GM12878 (cell line): ENCODE measurements around the gene TULP4. TPM values are rescaled to one million over a fixed set of nuclear protein-coding genes. Genes with fewer than 3 reads are reported as not detected.

ENCODE experiments used
- ATAC-seq: fragments of 200-7000 bp; cut with Tn5 transposase; 3 replicates; pipeline ENCODE4 v1.9.1; 2020; ENCODE audit warnings: mild to moderate bottlenecking, moderate library complexity
- BruUV-seq: library from RNA; stranded (reverse); fragments of 400-500 nt; replicated peaks from 2 replicates; lab custom pipeline; 2021; lab: Mats Ljungman, UMichigan
- CTCF ChIA-PET: fragments of 300-600 bp; sonication (Branson Sonifier 250); formaldehyde crosslinking; extraction: SDS; loops from one replicate; lab custom pipeline; 2021; ENCODE audit warnings: inconsistent platforms; lab: Yijun Ruan, JAX
- POLR2A ChIA-PET: fragments of 350-600 bp; formaldehyde crosslinking; extraction: SDS; loops from one replicate; lab custom pipeline; 2021; ENCODE audit warnings: inconsistent platforms; lab: Charles Lee
- RAD21 ChIA-PET: fragments of 300-600 bp; sonication (Branson Sonifier 250); formaldehyde crosslinking; loops from one replicate; lab custom pipeline; 2023; ENCODE audit warnings: antibody characterized with exemption; ENCODE audit not compliant: unreplicated experiment; lab: Charles Lee
- SMC1A ChIA-PET: fragments of 300-600 bp; sonication (Branson Sonifier 250); formaldehyde crosslinking; loops from one replicate; lab custom pipeline; 2023; ENCODE audit not compliant: unreplicated experiment, uncharacterized antibody; lab: Charles Lee
- DNase-seq: peaks from one replicate; pipeline ENCODE4 v3.0.0-alpha.2; 2011; ENCODE audit warnings: low read depth, low spot score
- FAIRE-seq: peaks from 3 replicates; lab custom pipeline; 2011; peaks lifted over from hg19 to GRCh38; lab: Jason Lieb, UNC
- H2AFZ ChIP-seq: 2 replicates; pipeline ENCODE4 v1.6.0; 2011; ENCODE audit warnings: low read depth, low read length, control low read depth; ENCODE audit not compliant: control insufficient read depth
- H3K27ac ChIP-seq: 2 replicates; pipeline ENCODE4 v1.5.1; 2011; ENCODE audit warnings: control low read depth; ENCODE audit not compliant: control insufficient read depth, insufficient read depth
- H3K27me3 ChIP-seq, 2 experiments: replicated peaks in 1 of 2; 2 replicates each; pipeline versions ENCODE4 v1.6.0 to v1.6.1; 2011; ENCODE audit warnings: low read length in 1 of 2; ENCODE audit not compliant: control insufficient read depth in 2 of 2, insufficient read depth in 2 of 2
- H3K36me3 ChIP-seq, 2 experiments: 2 replicates each; pipeline ENCODE4 v1.5.1; 2011; ENCODE audit warnings: low read length in 1 of 2; ENCODE audit not compliant: control insufficient read depth in 2 of 2, insufficient read depth in 2 of 2
- H3K4me1 ChIP-seq: 2 replicates; pipeline ENCODE4 v1.6.1; 2011; ENCODE audit warnings: mild to moderate bottlenecking, low read length, moderate library complexity, mixed read lengths; ENCODE audit not compliant: control insufficient read depth, insufficient read depth
- H3K4me2 ChIP-seq: 2 replicates; pipeline ENCODE4 v1.6.0; 2011; ENCODE audit warnings: control low read depth; ENCODE audit not compliant: control insufficient read depth, insufficient read depth
- H3K4me3 ChIP-seq: fragments of 200-600 bp; sonication (generic); 2 replicates; pipeline ENCODE4 v1.5.1; 2016
- H3K79me2 ChIP-seq: 2 replicates; pipeline ENCODE4 v1.6.0; 2011; ENCODE audit warnings: low read length; ENCODE audit not compliant: control insufficient read depth, insufficient read depth
- H3K9ac ChIP-seq: 2 replicates; pipeline ENCODE4 v1.8.0; 2011; ENCODE audit warnings: low read length, control low read depth, mixed read lengths; ENCODE audit not compliant: control insufficient read depth, insufficient read depth
- H3K9me3 ChIP-seq: replicated peaks from 3 replicates; pipeline ENCODE4 v1.5.1; 2011; ENCODE audit warnings: mild to moderate bottlenecking, low read length; ENCODE audit not compliant: control insufficient read depth, insufficient read depth
- H4K20me1 ChIP-seq: 2 replicates; pipeline ENCODE4 v1.6.0; 2011; ENCODE audit not compliant: control insufficient read depth, insufficient read depth
- CEBPZ ChIP-seq: fragments of 150-350 bp; IDR thresholded peaks from 2 replicates; pipeline ENCODE4 v1.6.1; 2016; ENCODE audit warnings: low read depth, low read length
- E4F1 ChIP-seq: fragments of 450-650 bp; IDR thresholded peaks from 2 replicates; pipeline ENCODE4 v1.6.1; 2018; ENCODE audit warnings: borderline replicate concordance, mild to moderate bottlenecking; ENCODE audit not compliant: partially characterized antibody
- IRF4 ChIP-seq: IDR thresholded peaks from 2 replicates; pipeline ENCODE4 v1.6.1; 2011; ENCODE audit warnings: low read depth, low read length
- MAX ChIP-seq: IDR thresholded peaks from 2 replicates; pipeline ENCODE4 v1.6.1; 2012; ENCODE audit warnings: low read depth, low read length, improper control_type of control experiment
- NR2C2 ChIP-seq: IDR thresholded peaks from 2 replicates; pipeline ENCODE4 v1.6.1; 2011; ENCODE audit warnings: borderline replicate concordance, low read depth; ENCODE audit not compliant: control insufficient read depth, insufficient read length
- SMARCA5 ChIP-seq: fragments of 450-650 bp; IDR thresholded peaks from 2 replicates; pipeline ENCODE4 v1.6.1; 2017; ENCODE audit warnings: mild to moderate bottlenecking
- WGBS: methylation state at CpG from one replicate; pipeline ENCODE4 v1.1.6; 2016; ENCODE audit warnings: low lambda C conversion rate; ENCODE audit not compliant: insufficient replicate concordance, insufficient coverage; ENCODE audit errors: missing lambda C conversion rate; 5-methylcytosine and 5-hydroxymethylcytosine counted together
- in situ Hi-C: fragments of 300-500 bp; cut with MboI; formaldehyde crosslinking; loops from 9 replicates; pipeline ENCODE4 v1.14.3; 2018; ENCODE audit warnings: mixed read lengths
- intact Hi-C: fragments of 100-400 bp; cut with micrococcal nuclease; formaldehyde crosslinking; loops from one replicate; pipeline ENCODE4 v1.14.2; 2022; ENCODE audit not compliant: unreplicated experiment
- polyA plus RNA-seq, 11 experiments: library from polyadenylated mRNA; depleted of rRNA in 4 of 11; unstranded in 6 of 11; stranded (reverse) in 5 of 11; fragments of >200 nt; fragmentation: Nextera tagmentation in 4 of 11; fragmentation: Illumina TruSeq in 1 of 11; extraction: Ambion mirVana in 4 of 11; extraction: Trizol in 1 of 11; gene quantifications; 1 replicate in 1 of 11; 2 replicates in 10 of 11; pipeline versions ENCODE4 v1.2.1 to v1.2.3, GENCODE V29; 2011 to 2016; ENCODE audit warnings: inconsistent platforms in 2 of 11, missing spikeins in 2 of 11, low read depth in 1 of 11
- total RNA-seq, 4 experiments: library from RNA; depleted of rRNA in 3 of 4; stranded (reverse); fragments of >200 nt in 3 of 4; fragmentation: Illumina TruSeq in 1 of 4; extraction: Trizol in 1 of 4; gene quantifications; 2 replicates each; pipeline versions ENCODE4 v1.2.1 to v1.2.3, GENCODE V29; 2013 to 2021

TULP4 gene
- total and polyA plus RNA-seq, 10 of the 15 experiments (the other 5 are each of a cell fraction or from before 2014, with no cell fraction given) = 0.73 to 31.8 (median 14.0) TPM

GRCh38 chr6:158544428-158544827 lies 232.2 kb downstream of the TULP4 start:
- ChIA-PET SMC1A (no interaction called here), RAD21 (no interaction called here), POLR2A (interaction anchor here (0.7 kb wide), 1 partner anchor 9 kb away, joined by 3 read pairs; no protein-coding TSS in a partner anchor), CTCF (interaction anchor here (1.2 kb wide), 1 partner anchor 15 kb away, joined by 3 read pairs; the partner anchor contains the start of gene TMEM181)
- intact Hi-C loops (no loop called here), in situ Hi-C loops (no loop called here)
- no peaks in the 10 kb centered on the region for H3K79me2 ChIP-seq
- H3K9me3 ChIP-seq = no peaks in the 10 kb centered on the region
- H3K4me3 ChIP-seq = no peak overlapping the region
- H3K9ac ChIP-seq = no peak overlapping the region
- no peaks in the 10 kb centered on the region for H3K36me3 ChIP-seq
- H3K27ac ChIP-seq = no peak overlapping the region
- no peak overlapping the region for H3K4me2 ChIP-seq
- TF ChIP-seq SMARCA5 (no peak), NR2C2 (no peak), IRF4 (no peak), E4F1 (no peak), CEBPZ (no peak), MAX (no peak)
- no peak for ATAC-seq
- 75% methylated on average over 12 of the region's 12 CpGs for WGBS
- no TSS peak for BruUV-seq
- no peak for FAIRE-seq
- H4K20me1 ChIP-seq = no peaks in the 10 kb centered on the region; the same call in 1 of the 2 replicates
- H3K27me3 ChIP-seq = no peaks in the 10 kb centered on the region
- H3K4me1 ChIP-seq = no peaks in the 10 kb centered on the region
- no peak for DNase-seq
- H2AFZ ChIP-seq = no peak overlapping the region
